ENCODE results near the gene MTMR10.

GRCh38 chr15:31016446-31016915 is 25.1 kb upstream of the MTMR10 start:
- no peak for TF ChIP-seq POLR2A (IDR thresholded peaks at IDR 0.05)
- TF ChIP-seq CTCF (IDR thresholded peaks at IDR 0.05), result no peak

Data from vagina (tissue), 2 donors.